ENCODE measurements around the gene CDC14B. TPM values are rescaled to one million over a fixed set of nuclear protein-coding genes. Genes with fewer than 3 reads are reported as not detected.
"Not testable (repeated sequence)": the region's sequence is repeated elsewhere in the genome, so short reads cannot be mapped to it uniquely, and the experiment has no call there.

The CDC14B gene
- 13.5 TPM for polyA plus RNA-seq (ENCODE audit: insufficient read length)

DNA sequence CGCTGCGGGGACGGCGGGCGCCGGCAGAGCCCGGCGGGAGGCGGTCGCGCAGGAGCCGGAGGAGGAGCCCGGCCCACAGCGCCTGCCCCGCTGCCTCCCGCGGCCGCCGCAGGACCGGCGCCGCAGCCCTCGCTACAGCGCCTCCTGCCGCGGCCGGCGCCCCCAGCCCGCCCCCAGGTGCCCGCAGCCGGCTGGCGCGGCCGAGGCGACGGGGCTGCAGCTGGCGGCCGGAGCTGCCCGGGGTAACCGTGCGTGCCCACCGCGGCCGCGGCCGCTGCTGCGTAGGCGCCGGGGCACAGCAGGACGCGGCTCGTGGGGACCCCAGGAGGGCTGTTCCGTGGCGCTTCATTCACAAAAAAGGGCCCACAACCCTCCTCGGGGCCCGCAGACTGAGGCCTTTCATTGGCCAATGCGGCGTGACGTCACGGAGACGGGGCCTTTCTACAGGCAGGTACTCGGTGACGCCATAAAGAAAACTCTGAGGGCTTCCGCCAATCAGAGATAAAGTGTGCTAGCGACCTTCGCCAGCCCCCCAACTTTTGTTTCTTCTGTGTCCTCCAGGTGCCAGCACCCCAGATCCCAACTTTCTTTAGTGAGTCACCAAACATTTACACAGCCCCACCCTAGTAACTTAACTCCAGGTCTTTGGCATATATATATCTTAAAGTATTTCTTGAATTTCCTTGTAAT, at the start of gene CDC14B:
Gene CDC14B, minus strand, starts transcription at position 353 of the 690 bp plus-strand sequence. CDS start 465 bp downstream, outside the sequence.
- no peak for DNase-seq (ENCODE audit: low read depth)

GRCh38 chr9:96668868-96669534, 49.4 kb upstream of the CDC14B start:
- no peak for DNase-seq (ENCODE audit: low read depth)

GRCh38 chr9:96667363-96667728, 47.7 kb upstream of the CDC14B start:
- no peak for DNase-seq (ENCODE audit: low read depth)

DNA sequence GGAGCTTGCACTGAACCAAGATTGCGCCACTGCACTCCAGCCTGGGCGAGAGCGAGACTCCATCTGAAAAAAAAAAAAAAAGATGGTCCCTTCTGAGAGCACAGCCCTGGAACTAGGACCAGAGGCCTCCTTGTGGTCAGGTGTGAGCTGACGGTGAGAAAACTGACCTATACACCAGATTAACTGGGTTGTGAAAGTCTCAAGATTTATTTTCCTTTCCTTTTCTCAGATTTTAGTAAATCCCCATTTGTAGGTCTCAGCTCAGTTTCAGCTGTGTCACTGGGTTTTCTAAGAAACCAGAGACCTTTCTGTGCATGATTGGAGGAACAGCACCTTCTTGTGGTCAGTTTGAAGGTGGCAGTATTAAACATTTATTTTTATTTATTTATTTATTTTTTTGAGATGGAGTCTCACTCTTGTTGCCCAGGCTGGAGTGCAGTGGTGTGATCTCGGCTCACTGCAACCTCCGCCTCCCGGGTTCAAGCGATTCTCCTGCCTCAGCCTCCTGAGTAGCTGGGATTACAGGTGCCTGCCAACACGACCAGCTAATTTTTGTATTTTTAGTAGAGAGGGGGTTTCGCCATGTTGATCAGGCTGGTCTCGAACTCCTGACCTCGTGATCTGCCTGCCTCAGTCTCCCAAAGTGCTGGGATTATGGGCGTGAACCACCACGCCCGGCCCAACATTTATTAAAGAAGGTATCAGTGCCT, 47.2 kb upstream of the CDC14B start:
- not testable (repeated sequence) for DNase-seq (ENCODE audit: low read depth)

- no peak for DNase-seq (ENCODE audit: low read depth)
Observed at GRCh38 chr9:96665789-96666188, 46.1 kb upstream of the CDC14B start.

DNA sequence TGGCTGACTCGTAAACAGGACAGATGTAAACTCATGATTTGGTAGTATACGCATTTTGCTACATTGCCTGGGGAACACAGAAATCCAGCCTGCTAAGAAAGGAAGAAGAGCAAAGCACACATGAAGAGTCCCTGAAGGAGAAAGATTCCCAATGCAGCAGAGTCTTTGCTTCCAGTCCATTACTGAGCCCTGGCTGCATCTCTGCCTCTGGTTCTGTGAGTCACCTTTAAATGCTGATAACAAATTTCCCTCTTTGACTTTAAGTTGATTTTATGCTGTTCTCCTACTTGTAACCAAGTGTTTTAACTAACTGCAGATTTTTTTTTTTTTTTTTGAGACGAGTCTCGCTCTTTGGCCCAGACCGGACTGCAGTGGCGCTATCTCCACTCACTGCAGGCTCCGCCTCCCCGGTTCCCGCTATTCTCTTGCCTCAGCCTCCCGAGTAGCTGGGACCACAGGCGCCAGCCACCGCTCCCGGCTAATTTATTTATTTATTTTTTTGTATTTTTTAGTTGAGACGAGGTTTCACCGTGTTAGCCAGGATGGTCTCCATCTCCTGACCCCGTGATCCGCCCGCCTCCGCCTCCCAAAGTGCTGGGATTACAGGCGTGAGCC, 44.0 kb upstream of the CDC14B start:
- no peak for DNase-seq (ENCODE audit: low read depth)

- DNase-seq (ENCODE audit: low read depth) = no peak
Observed at GRCh38 chr9:96661711-96662110, 42.1 kb upstream of the CDC14B start.

DNA sequence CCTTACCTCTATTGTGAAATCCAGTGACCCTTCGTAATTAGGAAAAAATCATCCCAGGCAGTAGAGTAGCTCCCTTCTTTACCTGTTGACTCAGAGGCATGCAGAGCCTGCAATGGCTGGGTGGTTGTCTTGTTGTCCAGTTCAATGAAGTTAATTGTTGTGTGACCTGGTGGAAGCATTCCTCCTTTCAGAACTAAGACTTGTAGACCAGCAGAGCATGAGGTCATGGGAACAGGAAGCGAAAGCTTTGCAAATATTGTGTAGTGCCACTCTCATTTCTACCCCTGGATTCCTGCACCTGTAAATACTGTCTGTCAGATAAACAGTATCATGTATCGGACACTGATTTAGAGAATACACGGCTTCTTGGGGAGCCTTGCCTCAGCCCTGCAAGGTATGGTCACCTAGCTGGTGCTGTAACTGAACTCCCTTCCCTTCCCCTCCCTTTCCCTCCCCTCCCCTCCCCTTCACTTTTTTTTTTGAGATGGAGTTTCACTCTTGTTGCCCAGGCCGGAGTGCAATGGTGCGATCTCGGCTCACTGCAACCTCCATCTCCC, 41.1 kb upstream of the CDC14B start:
- no peak for DNase-seq (ENCODE audit: low read depth)

DNA sequence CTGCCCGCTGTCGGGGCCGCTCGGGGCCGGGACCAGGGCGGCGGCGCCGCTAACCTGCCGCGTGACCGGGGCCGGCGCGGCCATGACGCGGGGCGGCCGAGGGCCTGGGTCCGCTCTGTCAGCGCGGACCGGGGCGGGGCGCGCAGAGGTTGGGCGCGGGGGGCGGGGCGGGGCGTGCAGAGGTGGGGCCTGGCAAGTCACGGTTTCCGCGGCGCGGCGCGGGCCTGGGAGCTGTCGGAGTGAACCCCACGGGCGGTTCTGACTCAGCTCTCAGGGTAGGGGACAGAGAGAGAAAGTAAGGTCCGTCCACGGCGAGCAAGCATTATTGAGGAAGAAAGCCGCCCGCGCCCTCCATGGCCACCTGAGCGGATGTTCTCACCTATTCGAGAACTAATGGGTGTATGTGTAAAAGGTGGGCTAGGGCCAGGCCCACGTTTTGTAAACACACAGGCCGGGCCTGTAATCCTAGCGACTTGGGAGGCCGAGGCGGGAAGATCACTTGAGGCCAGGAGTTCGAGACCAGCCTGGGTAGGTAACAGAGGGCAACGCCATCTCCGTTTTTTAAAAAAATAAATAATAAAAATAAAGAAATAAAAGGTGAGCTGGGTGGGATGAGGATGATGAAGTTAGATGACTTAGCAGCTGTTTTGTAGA, 35.7 kb upstream of the CDC14B start, which contains the start of gene PRXL2C:
Gene PRXL2C, minus strand, starts transcription at position 120 of the 654 bp plus-strand sequence. Its CDS starts 36 bp downstream, at position 84.
- DNase-seq (ENCODE audit: low read depth) = no peak

DNA sequence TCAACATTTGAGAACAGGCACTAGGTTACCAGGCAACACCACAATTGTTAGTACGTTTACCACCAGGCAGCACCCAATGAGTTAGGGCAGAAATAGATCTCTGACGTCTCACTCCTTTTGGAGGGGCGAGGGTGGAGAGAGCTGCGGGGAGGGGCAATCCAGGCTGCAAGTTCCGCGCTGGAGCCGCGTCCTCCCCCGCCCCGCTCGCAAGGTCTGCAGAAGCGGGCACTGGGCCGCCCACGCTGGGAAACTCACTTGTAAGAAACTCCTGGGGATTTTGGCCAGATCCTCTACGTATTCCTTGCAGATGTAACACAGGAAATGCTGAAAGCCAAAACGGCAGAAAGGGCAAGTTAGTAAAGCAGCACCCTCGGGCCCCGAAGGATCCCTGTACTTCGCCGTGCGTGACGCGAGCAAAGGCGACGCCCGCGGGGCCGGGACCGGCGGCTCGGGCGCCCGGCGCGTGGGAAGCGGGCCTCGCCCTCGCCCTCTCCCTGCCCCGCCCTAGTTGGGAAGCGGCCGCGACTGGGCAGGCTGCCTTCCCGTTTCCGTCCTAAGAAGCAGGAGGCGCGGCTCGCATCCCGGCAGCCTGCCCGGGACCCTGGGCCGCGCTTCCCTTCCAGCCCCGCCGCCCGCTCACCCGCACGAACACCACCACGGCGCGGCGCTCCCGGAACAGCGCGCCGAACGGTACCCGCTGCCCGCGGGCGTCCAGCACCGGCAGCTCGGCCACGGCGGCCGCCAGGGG, 35.0 kb upstream of the CDC14B start:
- no peak for DNase-seq (ENCODE audit: low read depth)

DNA sequence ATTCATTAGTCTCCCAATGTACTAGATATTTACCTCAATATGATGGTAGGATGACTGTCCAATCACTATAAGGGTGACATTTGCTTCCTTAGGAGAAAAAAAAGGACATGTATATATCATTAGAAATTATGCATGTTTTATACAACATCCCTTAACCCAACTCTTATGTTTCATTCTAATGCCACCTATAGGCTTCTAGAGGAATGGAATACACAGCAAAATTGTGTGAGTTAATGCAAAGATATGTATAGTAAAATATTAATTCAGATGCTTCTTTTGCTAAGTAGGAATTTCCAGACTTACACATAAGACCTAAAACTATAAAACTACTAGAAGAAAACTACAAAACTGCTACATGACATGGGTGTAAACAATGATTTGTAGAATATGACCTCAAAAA, 32.0 kb upstream of the CDC14B start:
- DNase-seq (ENCODE audit: low read depth) = no peak

DNA sequence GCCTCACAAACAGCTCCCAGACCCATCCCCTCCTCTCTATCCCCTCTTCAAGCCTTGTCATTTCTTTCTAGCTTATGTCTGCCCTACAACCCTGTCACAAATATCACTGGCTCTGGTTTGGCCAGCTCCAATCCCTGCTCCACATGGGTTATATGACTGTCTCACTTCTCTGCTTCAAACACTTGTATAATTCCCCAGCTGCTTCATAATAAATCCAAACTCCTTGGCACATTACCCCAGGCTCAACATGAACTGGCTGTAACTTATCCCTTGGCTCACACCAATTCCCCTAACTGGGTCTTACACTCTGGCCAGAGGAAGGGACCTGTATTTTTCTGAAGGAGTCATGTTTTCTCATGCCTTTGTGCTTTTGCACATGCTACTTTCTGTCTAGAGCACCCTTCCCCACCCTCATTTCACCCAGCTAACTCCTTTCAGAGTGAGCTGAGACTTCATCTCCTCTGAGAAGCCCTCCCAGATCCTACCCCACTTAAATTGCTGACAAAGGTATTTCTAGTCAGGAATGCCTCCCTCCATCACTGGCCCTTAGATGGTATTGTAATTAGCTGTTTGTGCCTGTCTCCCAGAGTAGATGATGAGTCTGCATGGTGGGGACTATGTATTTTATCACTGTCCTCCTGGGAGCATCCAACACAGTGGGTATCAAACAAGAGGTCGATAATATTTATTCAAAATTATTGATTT, 30.1 kb upstream of the CDC14B start:
- DNase-seq (ENCODE audit: low read depth) = no peak

DNA sequence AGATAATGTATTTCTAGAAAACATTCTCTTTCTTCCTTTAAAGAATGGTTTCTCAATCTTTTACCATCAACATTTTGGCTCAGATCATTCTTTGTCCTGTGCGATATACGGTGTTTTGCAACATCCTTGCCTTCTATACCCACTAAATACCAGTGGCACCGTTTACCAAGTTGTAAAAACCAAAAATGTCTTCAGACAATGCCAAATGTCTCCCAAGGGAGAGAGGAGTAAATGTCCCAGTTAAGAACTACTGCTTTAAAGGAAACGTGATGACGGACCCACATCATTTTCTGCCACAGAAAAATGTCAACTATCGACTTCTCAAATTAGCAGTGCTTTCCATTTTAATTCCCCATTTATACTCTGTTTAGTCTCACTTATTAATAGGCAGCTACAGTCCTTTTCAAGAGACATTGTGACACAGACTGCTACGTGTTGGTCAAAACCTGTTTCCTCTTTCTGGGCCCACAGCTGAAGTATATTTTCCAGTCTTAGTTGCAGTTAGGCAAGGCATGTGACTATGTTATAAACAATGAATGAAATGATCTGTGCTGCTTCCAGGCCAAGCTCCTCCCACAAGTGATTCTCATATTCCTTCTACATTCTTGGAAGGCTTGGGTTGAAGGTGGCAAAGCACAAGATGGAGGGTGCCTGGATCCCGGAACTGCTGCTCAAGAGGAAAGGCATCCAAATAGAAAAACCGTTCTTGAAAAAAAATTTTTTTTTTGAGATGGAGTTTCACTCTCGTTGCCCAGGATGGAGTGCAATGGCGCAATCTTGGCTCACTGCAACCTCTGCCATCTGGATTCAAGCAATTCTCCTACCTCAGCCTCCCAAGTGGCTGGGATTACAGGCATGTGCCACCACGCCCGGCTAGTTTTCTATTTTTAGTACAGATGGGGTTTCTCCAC, 26.7 kb upstream of the CDC14B start:
- DNase-seq (ENCODE audit: low read depth) = no peak

- no peak for DNase-seq (ENCODE audit: low read depth)
Observed at GRCh38 chr9:96644137-96644536, 24.5 kb upstream of the CDC14B start.

DNA sequence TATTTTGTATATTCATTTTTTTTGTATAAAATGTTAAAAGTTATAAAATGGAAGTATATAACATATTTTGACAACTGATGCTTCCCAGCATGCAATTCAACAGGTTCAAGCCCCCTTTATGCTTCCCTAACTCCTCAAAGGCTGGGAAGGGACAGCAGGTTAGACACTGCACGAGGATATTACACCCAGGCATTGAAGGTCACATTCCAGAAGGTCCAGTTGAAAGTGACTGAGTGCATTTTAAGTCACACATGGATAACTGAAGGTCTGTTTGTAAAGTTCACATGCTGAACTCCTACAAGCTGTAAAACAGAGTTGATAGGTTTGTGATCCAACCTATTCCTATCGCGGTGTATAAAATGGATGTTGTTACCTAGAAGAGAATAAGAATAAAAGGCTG, 21.9 kb upstream of the CDC14B start:
- DNase-seq (ENCODE audit: low read depth) = no peak

DNA sequence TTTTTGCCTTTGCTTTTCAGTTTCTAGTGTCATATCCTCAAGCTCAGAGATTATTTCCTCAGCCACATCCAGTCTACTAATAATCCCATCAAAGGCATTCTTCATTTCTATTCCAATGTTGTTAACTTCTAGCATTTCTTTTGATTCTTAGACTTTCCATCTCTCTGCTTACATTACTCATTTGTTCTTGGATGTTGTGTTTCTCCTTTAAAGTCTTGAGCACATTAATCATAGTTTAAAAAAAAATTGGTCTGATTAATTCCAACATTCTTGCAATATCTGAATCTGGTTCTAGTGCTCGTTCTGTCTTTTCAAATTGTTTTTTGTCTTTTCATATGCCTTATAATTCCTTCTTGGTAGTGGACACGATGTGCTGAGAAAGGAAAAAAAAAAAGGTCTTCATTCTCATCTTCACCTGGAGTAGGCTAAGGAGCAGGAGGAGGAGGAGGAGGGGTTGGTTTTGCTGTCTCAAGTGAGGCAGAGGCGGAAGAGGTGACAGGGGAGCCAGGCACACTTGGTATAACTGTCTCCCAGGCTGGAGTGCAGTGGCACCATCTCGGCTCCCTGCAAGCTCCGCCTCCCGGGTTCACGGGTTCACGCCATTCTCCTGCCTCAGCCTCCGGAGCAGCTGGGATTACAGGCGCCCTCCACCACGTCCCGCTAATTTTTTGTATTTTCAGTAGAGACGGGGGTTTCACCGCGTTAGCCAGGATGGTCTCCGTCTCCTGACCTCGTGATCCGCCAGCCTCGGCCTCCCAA, 19.1 kb upstream of the CDC14B start:
- no peak for DNase-seq (ENCODE audit: low read depth)

DNA sequence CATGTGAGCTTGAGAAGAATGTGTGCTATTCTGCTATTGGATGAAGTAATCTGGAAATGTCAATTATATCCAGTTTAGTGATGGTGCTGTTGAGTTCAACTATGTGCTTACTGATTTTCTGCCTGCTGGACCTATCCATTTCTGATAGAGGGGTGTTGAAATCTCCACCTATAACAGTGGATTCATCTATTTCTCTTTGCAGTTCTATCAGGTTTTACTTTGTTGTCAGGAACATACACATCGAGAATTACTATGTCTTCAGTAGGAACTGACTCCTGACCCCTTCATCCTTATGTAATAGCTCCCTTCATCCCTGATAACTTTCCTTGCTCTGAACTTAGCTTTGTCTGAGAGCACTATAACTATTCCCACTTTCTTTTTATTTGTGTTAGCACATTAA, 16.7 kb upstream of the CDC14B start:
- no peak for DNase-seq (ENCODE audit: low read depth)

DNA sequence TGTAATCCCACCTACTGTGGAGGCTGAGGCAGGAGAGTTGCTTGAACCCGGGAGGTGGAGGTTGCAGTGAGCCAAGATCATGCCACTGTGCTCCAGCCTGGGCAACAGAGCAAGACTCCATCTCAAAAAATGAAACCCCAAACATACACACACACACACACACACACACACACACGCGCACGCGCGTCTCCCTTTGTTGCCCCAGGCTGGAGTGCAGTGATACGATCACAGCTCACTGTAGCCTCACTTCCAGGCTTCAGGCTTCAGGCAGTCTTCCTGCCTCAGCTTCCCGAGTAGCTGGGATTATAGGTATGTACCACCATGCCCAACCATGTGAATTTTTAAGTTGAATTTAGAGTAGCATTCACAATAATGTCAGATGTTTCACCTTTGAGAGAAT, 13.9 kb upstream of the CDC14B start:
- DNase-seq (ENCODE audit: low read depth) = not testable (repeated sequence)
